H1 (cell line): ENCODE results near the gene COTL1. TPM values are rescaled to one million over a fixed set of nuclear protein-coding genes. Genes with fewer than 3 reads are reported as not detected.

ENCODE experiments used
- CTCF ChIA-PET: fragments of 300-600 bp; sonication (Branson Sonifier 250); formaldehyde crosslinking; loops from one replicate; lab custom pipeline; 2021; ENCODE audit not compliant: partially characterized antibody; lab: Charles Lee
- POLR2A ChIA-PET: fragments of 300-600 bp; sonication (Branson Sonifier 250); formaldehyde crosslinking; loops from one replicate; lab custom pipeline; 2021; ENCODE audit warnings: inconsistent platforms; ENCODE audit not compliant: partially characterized antibody; lab: Charles Lee
- DNase-seq, 2 experiments: peaks; one replicate each; pipeline versions ENCODE4 v3.0.0 to v3.0.0-alpha.2; 2010 to 2022; ENCODE audit warnings: low spot score in 2 of 2, low read depth in 1 of 2, mixed read lengths in 1 of 2
- FAIRE-seq: peaks from 2 replicates; lab custom pipeline; 2011; peaks lifted over from hg19 to GRCh38; lab: Jason Lieb, UNC
- H2AFZ ChIP-seq: 2 replicates; pipeline ENCODE4 v1.8.1; 2012; ENCODE audit warnings: low read length, inconsistent platforms
- H2AK5ac ChIP-seq: 2 replicates; pipeline ENCODE4 v1.6.1; 2013; ENCODE audit warnings: low read depth, low read length
- H2BK120ac ChIP-seq: replicated peaks from 2 replicates; pipeline ENCODE3; 2013; ENCODE audit warnings: low read depth, low read length, inconsistent platforms
- H2BK12ac ChIP-seq: 2 replicates; pipeline ENCODE4 v1.6.1; 2013; ENCODE audit warnings: low read depth, low read length
- H2BK15ac ChIP-seq: 2 replicates; pipeline ENCODE4 v1.6.1; 2013; ENCODE audit warnings: low read length
- H2BK20ac ChIP-seq: 2 replicates; pipeline ENCODE4 v1.6.1; 2013; ENCODE audit warnings: low read length
- H2BK5ac ChIP-seq: 2 replicates; pipeline ENCODE4 v1.6.1; 2013; ENCODE audit warnings: low read depth, low read length
- H3K14ac ChIP-seq: 2 replicates; pipeline ENCODE4 v1.6.1; 2013; ENCODE audit warnings: inconsistent platforms; ENCODE audit not compliant: insufficient read length
- H3K18ac ChIP-seq: 2 replicates; pipeline ENCODE4 v1.6.1; 2013; ENCODE audit warnings: low read length; ENCODE audit errors: extremely low read depth
- H3K23ac ChIP-seq: 2 replicates; pipeline ENCODE4 v1.6.1; 2013; ENCODE audit warnings: inconsistent platforms; ENCODE audit not compliant: insufficient read length
- H3K23me2 ChIP-seq: 2 replicates; pipeline ENCODE4 v1.6.1; 2013; ENCODE audit warnings: low read depth, low read length
- H3K27ac ChIP-seq: 2 replicates; pipeline ENCODE4 v1.6.1; 2011; ENCODE audit warnings: low read depth, low read length, inconsistent platforms
- H3K27me3 ChIP-seq, 4 experiments: replicated peaks in 1 of 4; 1 replicate in 1 of 4; 2 replicates in 3 of 4; pipeline versions ENCODE4 v1.6.1 to v1.8.1; 2011 to 2013; ENCODE audit warnings: low read length in 3 of 4, mild to moderate bottlenecking in 3 of 4, inconsistent platforms in 2 of 4, mixed read lengths in 2 of 4, moderate library complexity in 1 of 4; ENCODE audit not compliant: control insufficient read depth in 3 of 4, insufficient read depth in 3 of 4; ENCODE audit errors: extremely low read depth in 1 of 4
- H3K36me3 ChIP-seq, 4 experiments: 2 replicates each; pipeline versions ENCODE4 v1.6.1 to v1.8.1; 2011 to 2013; ENCODE audit warnings: mild to moderate bottlenecking in 4 of 4, low read length in 3 of 4, moderate library complexity in 2 of 4, control low read depth in 1 of 4, inconsistent platforms in 1 of 4; ENCODE audit not compliant: insufficient read depth in 4 of 4, control insufficient read depth in 2 of 4
- H3K4ac ChIP-seq: replicated peaks from 2 replicates; pipeline ENCODE3; 2013; ENCODE audit warnings: low read length, low read depth, mixed read lengths, inconsistent platforms; ENCODE audit not compliant: insufficient read length
- H3K4me1 ChIP-seq, 4 experiments: replicated peaks in 1 of 4; 1 replicate in 1 of 4; 2 replicates in 3 of 4; pipeline versions ENCODE4 v1.6.1 to v1.8.1; 2011 to 2013; ENCODE audit warnings: low read length in 3 of 4, inconsistent platforms in 2 of 4, mixed read lengths in 1 of 4; ENCODE audit not compliant: insufficient read depth in 4 of 4, control insufficient read depth in 3 of 4
- H3K4me2 ChIP-seq, 2 experiments: 2 replicates each; pipeline versions ENCODE4 v1.6.1 to v1.8.1; 2011 to 2013; ENCODE audit warnings: low read depth in 2 of 2, low read length in 2 of 2, control low read depth in 1 of 2, inconsistent platforms in 1 of 2, mild to moderate bottlenecking in 1 of 2; ENCODE audit not compliant: insufficient read depth in 1 of 2
- H3K4me3 ChIP-seq, 4 experiments: fragments of 200-600, 300-600 bp in 1 of 4; sonication (generic), shearing (Covaris generic), sonication (Bioruptor Twin) in 1 of 4; 2 replicates each; pipeline versions ENCODE4 v1.5.1 to v1.8.1; 2011 to 2016; ENCODE audit warnings: low read length in 4 of 4, low read depth in 3 of 4, control low read depth in 2 of 4, inconsistent platforms in 2 of 4, mild to moderate bottlenecking in 2 of 4, mixed read lengths in 1 of 4, moderate library complexity in 1 of 4; ENCODE audit not compliant: insufficient read depth in 2 of 4; ENCODE audit errors: extremely low read depth in 1 of 4
- H3K56ac ChIP-seq: replicated peaks from 2 replicates; pipeline ENCODE3; 2013; ENCODE audit warnings: low read depth, mild to moderate bottlenecking, mixed read lengths, low read length, inconsistent platforms; ENCODE audit not compliant: insufficient read length
- H3K79me1 ChIP-seq: 2 replicates; pipeline ENCODE4 v1.6.1; 2013; ENCODE audit warnings: low read depth, low read length, control low read depth
- H3K79me2 ChIP-seq, 2 experiments: 2 replicates each; pipeline versions ENCODE4 v1.6.1 to v1.8.1; 2012 to 2013; ENCODE audit warnings: low read length in 2 of 2, mild to moderate bottlenecking in 2 of 2, inconsistent platforms in 1 of 2; ENCODE audit not compliant: insufficient read depth in 2 of 2, control insufficient read depth in 1 of 2
- H3K9ac ChIP-seq, 4 experiments: replicated peaks in 1 of 4; 1 replicate in 1 of 4; 2 replicates in 3 of 4; pipeline versions ENCODE4 v1.6.1 to v1.8.1; 2011 to 2013; ENCODE audit warnings: low read depth in 3 of 4, low read length in 3 of 4, control low read depth in 2 of 4, mild to moderate bottlenecking in 2 of 4, moderate library complexity in 2 of 4, inconsistent platforms in 1 of 4; ENCODE audit errors: extremely low read depth in 1 of 4
- H3K9me3 ChIP-seq, 2 experiments: 2 replicates each; pipeline versions ENCODE4 v1.6.1 to v1.8.1; 2012 to 2013; ENCODE audit warnings: mild to moderate bottlenecking in 2 of 2, moderate library complexity in 2 of 2, control low read depth in 1 of 2, inconsistent platforms in 1 of 2, low read depth in 1 of 2, low read length in 1 of 2, mixed read lengths in 1 of 2; ENCODE audit not compliant: insufficient read depth in 2 of 2
- H4K20me1 ChIP-seq, 2 experiments: replicated peaks in 1 of 2; 2 replicates each; pipeline versions ENCODE3 to v1.8.1; 2011 to 2013; ENCODE audit warnings: inconsistent platforms in 2 of 2, low read length in 2 of 2, mild to moderate bottlenecking in 1 of 2; ENCODE audit not compliant: insufficient read depth in 2 of 2, control insufficient read depth in 1 of 2
- H4K5ac ChIP-seq: 2 replicates; pipeline ENCODE4 v1.6.1; 2013; ENCODE audit warnings: low read length, low read depth, mixed read lengths, inconsistent platforms; ENCODE audit not compliant: insufficient read length
- H4K8ac ChIP-seq: 2 replicates; pipeline ENCODE4 v1.8.0; 2013; ENCODE audit warnings: mild to moderate bottlenecking, moderate library complexity, low read length, inconsistent platforms; ENCODE audit not compliant: insufficient read depth; ENCODE audit errors: extremely low read depth
- H4K91ac ChIP-seq: replicated peaks from 2 replicates; pipeline ENCODE3; 2013; ENCODE audit warnings: low read length, mixed read lengths, inconsistent platforms; ENCODE audit not compliant: insufficient read length
- CEBPB ChIP-seq: IDR thresholded peaks from 2 replicates; pipeline ENCODE4 v1.6.1; 2012; ENCODE audit warnings: low read depth, low read length
- EGR1 ChIP-seq: IDR thresholded peaks from 2 replicates; pipeline ENCODE4 v1.6.1; 2011; ENCODE audit warnings: low read depth, low read length, borderline replicate concordance
- EP300 ChIP-seq, 2 experiments: IDR thresholded peaks; 1 replicate in 1 of 2; 2 replicates in 1 of 2; pipeline ENCODE4 v1.6.1; 2011 to 2012; ENCODE audit warnings: low read depth in 2 of 2, low read length in 2 of 2, mild to moderate bottlenecking in 2 of 2, borderline replicate concordance in 1 of 2, inconsistent platforms in 1 of 2, moderate library complexity in 1 of 2
- EZH2 ChIP-seq: fragments of 200-600 bp; sonication (generic); IDR thresholded peaks from 2 replicates; pipeline ENCODE4 v1.7.1; 2012; ENCODE audit warnings: low read depth, mild to moderate bottlenecking, moderate library complexity, low read length, inconsistent platforms; ENCODE audit not compliant: severe bottlenecking
- GTF2F1 ChIP-seq: IDR thresholded peaks from 2 replicates; pipeline ENCODE4 v1.6.1; 2012; ENCODE audit warnings: low read depth, low read length, improper control_type of control experiment, borderline replicate concordance
- JUND ChIP-seq: IDR thresholded peaks from 2 replicates; pipeline ENCODE4 v1.6.1; 2011; ENCODE audit warnings: mild to moderate bottlenecking, improper control_type of control experiment, low read length
- NANOG ChIP-seq: IDR thresholded peaks from 2 replicates; pipeline ENCODE4 v1.6.1; 2011; ENCODE audit warnings: low read length, low read depth, mild to moderate bottlenecking, inconsistent platforms; ENCODE audit not compliant: insufficient read depth, poor library complexity, severe bottlenecking
- RAD21 ChIP-seq, 2 experiments: IDR thresholded peaks in 1 of 2; conservative IDR thresholded peaks in 1 of 2; 2 replicates each; pipeline ENCODE4 v1.6.1; 2011; ENCODE audit warnings: low read depth in 2 of 2, low read length in 2 of 2, improper control_type of control experiment in 1 of 2, inconsistent platforms in 1 of 2, mild to moderate bottlenecking in 1 of 2, moderate library complexity in 1 of 2
- RXRA ChIP-seq: IDR thresholded peaks from 2 replicates; pipeline ENCODE4 v1.6.1; 2011; ENCODE audit warnings: low read depth, mild to moderate bottlenecking, low read length, moderate library complexity; ENCODE audit not compliant: insufficient read depth
- SIRT6 ChIP-seq: IDR thresholded peaks from one replicate; pipeline ENCODE4 v1.7.1; 2012; ENCODE audit warnings: low read length, inconsistent platforms
- SP2 ChIP-seq: IDR thresholded peaks from 2 replicates; pipeline ENCODE4 v1.6.1; 2012; ENCODE audit warnings: mild to moderate bottlenecking, low read length, inconsistent platforms
- SUZ12 ChIP-seq: fragments of 200-600 bp; sonication (generic); IDR thresholded peaks from 2 replicates; pipeline ENCODE4 v1.6.1; 2012; ENCODE audit warnings: mild to moderate bottlenecking, inconsistent platforms, low read length, moderate library complexity, mixed read lengths
- ZNF274 ChIP-seq: IDR thresholded peaks from 2 replicates; pipeline ENCODE4 v1.7.0; 2012; ENCODE audit warnings: low read length, borderline replicate concordance; ENCODE audit errors: extremely low read depth
- WGBS, 2 experiments: shearing (Covaris generic) in 1 of 2; methylation state at CpG; one replicate each; pipeline versions ENCODE4 v1.1.6 to v1.1.7; 2013 to 2015; ENCODE audit warnings: low lambda C conversion rate in 2 of 2, mixed read lengths in 2 of 2, inconsistent platforms in 1 of 2, low coverage in 1 of 2, missing lambda C conversion rate in 1 of 2; ENCODE audit not compliant: insufficient replicate concordance in 2 of 2, insufficient coverage in 1 of 2, insufficient read length in 1 of 2; ENCODE audit errors: extremely low coverage in 1 of 2, missing lambda C conversion rate in 1 of 2; 5-methylcytosine and 5-hydroxymethylcytosine counted together
- polyA plus RNA-seq, 7 experiments: library from polyadenylated mRNA; depleted of rRNA in 3 of 7; stranded (reverse) in 5 of 7; unstranded in 2 of 7; fragments of >200 nt in 5 of 7; fragments of 200-250 nt in 2 of 7; gene quantifications; 1 replicate in 5 of 7; 2 replicates in 1 of 7; 4 replicates in 1 of 7; pipeline versions ENCODE4 v1.2.1 to v1.2.3, GENCODE V29; 2011 to 2013; ENCODE audit warnings: missing spikeins in 2 of 7, mixed read lengths in 2 of 7
- total RNA-seq: library from RNA; stranded (reverse); fragmentation: NEBNext Ultra II Directional; extraction: Animal tissue kit (Norgen Biotek cat#: 25700); gene quantifications from 2 replicates; pipeline ENCODE4 v1.2.1, GENCODE V29; 2021

The COTL1 gene
- total and polyA plus RNA-seq, 2 of the 8 experiments (the other 6 are each of a cell fraction or from before 2014, with no cell fraction given), result 59.2 to 183 TPM

DNA sequence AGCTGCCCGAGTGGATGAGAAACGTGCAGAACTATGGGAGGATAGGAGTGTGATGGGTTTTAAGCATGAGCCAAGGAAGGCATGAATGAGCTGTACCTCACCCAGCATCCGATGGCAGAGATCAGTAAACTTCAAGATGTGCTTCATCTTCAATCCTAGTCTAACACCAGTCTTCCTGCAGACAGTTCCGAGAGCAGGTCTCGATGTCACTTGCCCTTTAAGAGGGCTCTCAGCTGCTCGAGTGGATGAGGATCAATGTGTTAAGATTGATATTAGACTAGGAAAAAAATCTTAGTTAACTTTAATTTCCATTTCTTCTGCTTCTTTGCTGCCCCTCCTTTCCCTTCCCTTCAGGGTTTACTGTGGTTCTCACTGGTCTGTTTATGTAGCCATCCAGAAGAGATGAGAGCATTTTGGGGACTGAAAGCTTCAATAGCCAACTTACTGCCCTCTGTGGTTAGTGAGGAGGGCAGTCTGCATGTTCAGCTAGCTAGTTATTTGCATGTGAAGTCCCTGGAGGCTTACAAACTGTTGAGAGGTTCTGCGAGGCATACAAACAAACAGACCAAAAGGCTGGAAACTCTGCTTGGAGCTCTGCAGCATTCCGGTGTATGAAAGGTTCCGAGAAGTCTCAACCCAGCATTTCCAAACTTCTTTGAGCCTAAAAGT lies 45.7 kb upstream of the COTL1 start:
- Histone ChIP-seq H2BK5ac (no peak overlapping the region), H2BK120ac (no peak overlapping the region), H4K20me1 (no peaks in the 10 kb centered on the region), H3K27ac (no peak overlapping the region), H3K79me2 (no peaks in the 10 kb centered on the region), H3K36me3 (peaks cover 2 to 12% (median 8%) of the 10 kb centered on the region in 4 experiments; a peak in 5 of 8 replicates), H2AK5ac (no peak overlapping the region), H3K23ac (no peak overlapping the region), H4K91ac (no peak overlapping the region), H3K79me1 (no peaks in the 10 kb centered on the region), H2AFZ (no peak overlapping the region), H2BK20ac (no peak overlapping the region), H3K9me3 (no peaks in the 10 kb centered on the region), H3K4me2 (no peak overlapping the region), H2BK15ac (no peak overlapping the region), H4K5ac (no peak overlapping the region), H2BK12ac (no peak overlapping the region), H3K56ac (no peak overlapping the region), H3K4me1 (peaks cover 1 to 9% (median 6%) of the 10 kb centered on the region in 4 experiments; a peak in 4 of 7 replicates), H3K27me3 (no peaks in the 10 kb centered on the region), H4K8ac (no peak overlapping the region), H3K18ac (no peak overlapping the region), H3K23me2 (no peaks in the 10 kb centered on the region), H3K4ac (no peak overlapping the region), H3K14ac (no peak overlapping the region), H3K4me3 (no peak overlapping the region), H3K9ac (no peak overlapping the region)
- FAIRE-seq (no peak), DNase-seq (no peak)
- WGBS, 2 experiments, result 82% methylated on average over 9 of the region's 9 CpGs; no CpG with 5 or more reads in 1 of the 2 experiments
- ChIA-PET CTCF (interaction anchor here (0.7 to 4.7 kb wide), 15 partner anchors 9 to 307 kb away, joined by 3 to 44 read pairs (median 5); no protein-coding TSS in a partner anchor), POLR2A (interaction anchor here (0.7 kb wide), 1 partner anchor 9 kb away, joined by 3 read pairs; no protein-coding TSS in a partner anchor)
- TF ChIP-seq JUND (no peak), CEBPB (no peak), SUZ12 (no peak), ZNF274 (no peak), EP300 (IDR thresholded peaks at IDR 0.05; ENCODE audit: borderline replicate concordance in 1 of 2, low read depth in 2 of 2, low read length in 2 of 2) (no peak), EGR1 (no peak), SIRT6 (no peak), SP2 (no peak), EZH2 (no peak), RAD21 (IDR thresholded peaks at IDR 0.05 in 1 of 2, conservative IDR thresholded peaks at IDR 0.05 in 1 of 2; ENCODE audit: low read depth in 2 of 2, low read length in 2 of 2) (no peak), RXRA (no peak), NANOG (no peak), GTF2F1 (no peak)
